HFFc6 (cell line): ENCODE data around the gene LRRTM4. TPM values are rescaled to one million over a fixed set of nuclear protein-coding genes. Genes with fewer than 3 reads are reported as not detected.
"Not testable (repeated sequence)": the region's sequence is repeated elsewhere in the genome, so short reads cannot be mapped to it uniquely, and the experiment has no call there.

ENCODE experiments used
- DNase-seq: peaks from one replicate; pipeline ENCODE4 v3.0.0-alpha.2; 2018
- H3K27ac Mint-ChIP-seq: 2 replicates; pipeline ENCODE4 v1.8.0; 2020; ENCODE audit warnings: mild to moderate bottlenecking, mixed read lengths
- H3K27me3 Mint-ChIP-seq: 2 replicates; pipeline ENCODE4 v1.8.0; 2021; ENCODE audit warnings: mild to moderate bottlenecking, moderate library complexity, mixed read lengths; ENCODE audit not compliant: insufficient read depth
- H3K36me3 Mint-ChIP-seq: 2 replicates; pipeline ENCODE4 v1.8.0; 2021; ENCODE audit warnings: low read depth, mixed read lengths
- H3K4me1 Mint-ChIP-seq: 2 replicates; pipeline ENCODE4 v1.8.0; 2020; ENCODE audit warnings: low read depth, mixed read lengths
- H3K4me3 Mint-ChIP-seq: 2 replicates; pipeline ENCODE4 v1.8.0; 2020; ENCODE audit warnings: mild to moderate bottlenecking, moderate library complexity, mixed read lengths
- H3K9me3 Mint-ChIP-seq: 2 replicates; pipeline ENCODE4 v1.8.0; 2020; ENCODE audit warnings: mild to moderate bottlenecking, mixed read lengths
- total RNA-seq, 6 experiments: library from RNA; stranded (reverse); fragmentation: NEBNext Ultra II Directional; extraction: Animal tissue kit (Norgen Biotek cat#: 25700); gene quantifications; 2 replicates in 1 of 6; 3 replicates in 5 of 6; pipeline ENCODE4 v1.2.3, GENCODE V29; 2021
- TF ChIP-seq, protein P1 (sequence below): fragments of 200-600 bp; sonication (generic); IDR thresholded peaks from 2 replicates; pipeline ENCODE4 v1.5.0; 2021; ENCODE audit warnings: antibody characterized with exemption, mild to moderate bottlenecking

Gene LRRTM4
- total RNA-seq, 6 experiments from 2014 or later: not detected

DNA sequence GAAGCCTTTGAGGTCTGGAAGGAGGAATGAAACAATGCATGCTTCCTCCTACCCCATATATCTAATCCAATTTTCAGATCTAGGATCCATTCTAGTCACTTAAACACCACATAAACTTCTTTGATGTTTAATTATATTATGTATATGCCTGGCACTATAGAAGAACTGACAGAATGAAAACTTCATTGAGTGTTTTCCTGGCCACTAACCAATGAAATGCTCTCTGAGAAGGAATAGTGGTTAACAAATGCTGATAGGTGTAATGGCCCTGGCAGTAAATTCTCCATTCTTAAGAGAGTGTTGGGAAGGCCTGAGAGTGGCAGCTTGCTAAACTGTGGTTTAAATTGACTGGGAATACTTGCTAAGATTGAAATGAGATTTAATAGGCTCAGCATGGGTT is 710.0 kb downstream of the LRRTM4 start:
- Mint-ChIP-seq H3K9me3 (peaks cover 30% of the 10 kb centered on the region), H3K4me1 (no peaks in the 10 kb centered on the region), H3K4me3 (no peak overlapping the region), H3K27me3 (no peaks in the 10 kb centered on the region), H3K36me3 (no peaks in the 10 kb centered on the region), H3K27ac (no peak overlapping the region)
- TF ChIP-seq, protein P1, sequence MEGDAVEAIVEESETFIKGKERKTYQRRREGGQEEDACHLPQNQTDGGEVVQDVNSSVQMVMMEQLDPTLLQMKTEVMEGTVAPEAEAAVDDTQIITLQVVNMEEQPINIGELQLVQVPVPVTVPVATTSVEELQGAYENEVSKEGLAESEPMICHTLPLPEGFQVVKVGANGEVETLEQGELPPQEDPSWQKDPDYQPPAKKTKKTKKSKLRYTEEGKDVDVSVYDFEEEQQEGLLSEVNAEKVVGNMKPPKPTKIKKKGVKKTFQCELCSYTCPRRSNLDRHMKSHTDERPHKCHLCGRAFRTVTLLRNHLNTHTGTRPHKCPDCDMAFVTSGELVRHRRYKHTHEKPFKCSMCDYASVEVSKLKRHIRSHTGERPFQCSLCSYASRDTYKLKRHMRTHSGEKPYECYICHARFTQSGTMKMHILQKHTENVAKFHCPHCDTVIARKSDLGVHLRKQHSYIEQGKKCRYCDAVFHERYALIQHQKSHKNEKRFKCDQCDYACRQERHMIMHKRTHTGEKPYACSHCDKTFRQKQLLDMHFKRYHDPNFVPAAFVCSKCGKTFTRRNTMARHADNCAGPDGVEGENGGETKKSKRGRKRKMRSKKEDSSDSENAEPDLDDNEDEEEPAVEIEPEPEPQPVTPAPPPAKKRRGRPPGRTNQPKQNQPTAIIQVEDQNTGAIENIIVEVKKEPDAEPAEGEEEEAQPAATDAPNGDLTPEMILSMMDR: no peak
- DNase-seq: no peak

DNA sequence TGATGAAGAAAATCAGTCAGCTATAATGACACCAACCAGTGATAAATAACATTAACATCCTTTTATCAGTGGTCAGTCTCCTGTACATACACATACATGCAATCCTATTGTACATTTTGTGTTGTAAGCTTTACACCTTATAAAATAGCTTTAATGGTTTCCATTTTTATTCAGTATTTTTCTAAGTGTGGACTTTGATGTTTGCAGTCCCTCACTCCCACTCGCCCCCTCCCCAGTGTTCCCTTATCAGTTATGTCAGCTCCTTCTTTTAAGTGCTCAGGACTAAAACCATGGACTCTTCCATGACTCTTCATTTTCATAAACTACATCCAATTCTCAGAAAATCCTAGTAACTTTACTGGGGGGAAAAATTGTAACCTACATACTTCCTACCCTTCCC is 713.0 kb downstream of the LRRTM4 start:
- Mint-ChIP-seq H3K4me1 (no peaks in the 10 kb centered on the region), H3K36me3 (no peaks in the 10 kb centered on the region), H3K4me3 (no peak overlapping the region), H3K27me3 (no peaks in the 10 kb centered on the region), H3K27ac (no peak overlapping the region), H3K9me3 (peaks cover 27% of the 10 kb centered on the region)
- DNase-seq: no peak
- TF ChIP-seq, protein P1: no peak

DNA sequence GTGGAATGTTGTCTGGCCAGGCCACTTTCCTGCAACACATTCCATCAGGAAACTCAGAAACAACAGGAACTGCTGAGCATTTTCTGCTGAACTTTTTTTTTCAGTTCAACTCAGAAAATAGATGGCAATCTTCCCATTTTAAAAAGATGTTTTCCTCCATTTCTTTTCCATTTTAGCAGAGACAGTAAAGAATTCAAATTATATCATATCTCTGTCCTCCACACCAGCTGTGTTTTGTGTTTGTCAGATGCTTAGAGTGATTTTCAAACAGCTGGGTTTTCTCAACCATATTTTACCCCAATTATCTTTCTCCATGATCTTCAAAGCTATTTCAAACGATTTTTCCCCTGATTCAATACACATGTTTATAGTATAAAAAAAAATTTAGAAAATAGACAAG is 713.4 kb downstream of the LRRTM4 start:
- TF ChIP-seq, protein P1: no peak
- Mint-ChIP-seq H3K4me3 (no peak overlapping the region), H3K27ac (no peak overlapping the region), H3K4me1 (no peaks in the 10 kb centered on the region), H3K9me3 (peaks cover 27% of the 10 kb centered on the region), H3K36me3 (no peaks in the 10 kb centered on the region), H3K27me3 (no peaks in the 10 kb centered on the region)
- no peak for DNase-seq

DNA sequence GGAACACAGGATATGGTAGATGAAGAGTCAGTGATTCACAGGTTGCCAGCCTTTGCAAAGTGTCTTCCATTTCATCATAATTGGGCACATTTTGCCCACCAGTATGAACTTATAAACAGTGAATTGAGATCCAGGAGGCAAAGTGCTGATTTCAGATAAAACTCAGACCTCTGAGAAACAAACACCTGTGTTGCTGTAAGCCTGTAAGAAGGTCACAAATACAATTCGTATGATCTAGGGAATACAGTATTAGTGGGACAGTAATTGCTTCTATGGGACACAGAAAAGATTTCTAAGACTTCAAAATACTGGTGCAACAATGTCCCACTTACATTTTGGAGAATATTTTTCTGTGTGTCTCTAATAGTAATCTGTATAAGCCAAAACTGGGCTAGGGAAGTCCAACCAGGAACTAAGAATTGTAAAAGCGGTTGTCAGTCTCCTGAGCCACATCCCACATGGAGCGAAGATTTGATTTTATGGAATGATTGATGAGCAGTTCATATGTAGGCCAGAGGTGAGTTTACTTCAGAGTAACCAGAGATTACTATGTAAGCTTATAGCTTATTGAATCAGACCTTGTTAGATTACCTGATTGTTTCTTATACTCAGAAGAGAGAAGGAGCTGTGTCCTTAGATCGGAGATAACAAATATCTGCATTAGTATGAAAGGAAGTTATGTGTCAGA is 728.4 kb downstream of the LRRTM4 start:
- Mint-ChIP-seq H3K27ac (no peak overlapping the region), H3K4me1 (no peaks in the 10 kb centered on the region), H3K36me3 (no peaks in the 10 kb centered on the region), H3K4me3 (no peak overlapping the region), H3K9me3 (peaks cover 50% of the 10 kb centered on the region), H3K27me3 (no peaks in the 10 kb centered on the region)
- TF ChIP-seq, protein P1: no peak
- DNase-seq: no peak

DNA sequence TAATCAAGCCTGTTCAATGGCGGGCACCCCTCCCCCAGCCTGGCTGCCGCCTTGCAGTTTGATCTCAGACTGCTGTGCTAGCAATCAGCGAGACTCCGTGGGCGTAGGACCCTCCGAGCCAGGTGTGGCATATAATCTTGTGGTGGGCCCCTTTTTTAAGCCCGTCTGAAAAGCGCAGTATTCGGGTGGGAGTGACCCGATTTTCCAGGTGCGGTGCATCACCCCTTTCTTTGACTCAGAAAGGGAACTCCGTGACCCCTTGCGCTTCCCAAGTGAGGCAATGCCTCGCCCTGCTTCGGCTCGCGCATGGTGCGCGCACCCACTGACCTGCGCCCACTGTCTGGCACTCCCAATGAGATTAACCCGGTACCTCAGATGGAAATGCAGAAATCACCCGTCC is 740.9 kb downstream of the LRRTM4 start:
- H3K9me3 Mint-ChIP-seq: peaks cover 16% of the 10 kb centered on the region
- H3K36me3 Mint-ChIP-seq, H3K4me3 Mint-ChIP-seq, DNase-seq, H3K4me1 Mint-ChIP-seq, H3K27me3 Mint-ChIP-seq, H3K27ac Mint-ChIP-seq: not testable (repeated sequence)

DNA sequence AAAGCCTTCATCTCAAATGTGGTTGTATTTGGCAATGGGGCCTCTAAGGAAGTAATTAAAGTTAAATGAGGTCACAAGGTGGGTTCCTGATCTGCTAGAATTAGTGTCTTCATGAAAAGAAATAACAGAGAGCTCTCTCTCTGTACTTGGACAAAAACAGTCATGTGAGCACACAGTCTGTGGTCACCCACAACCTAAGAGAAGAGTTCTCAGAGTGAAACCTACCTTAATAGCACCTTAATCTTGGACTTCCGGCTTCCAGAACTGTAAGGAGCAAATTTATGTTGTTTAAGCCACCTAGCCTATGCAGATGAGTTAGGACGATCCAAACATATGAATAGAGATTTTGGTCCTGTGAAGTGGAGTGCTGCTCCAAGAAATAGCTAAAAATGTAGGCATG is 758.9 kb downstream of the LRRTM4 start:
- H3K36me3 Mint-ChIP-seq: no peaks in the 10 kb centered on the region
- H3K27me3 Mint-ChIP-seq: no peaks in the 10 kb centered on the region
- no peak overlapping the region for H3K27ac Mint-ChIP-seq
- TF ChIP-seq, protein P1: no peak
- no peaks in the 10 kb centered on the region for H3K4me1 Mint-ChIP-seq
- DNase-seq: no peak
- H3K4me3 Mint-ChIP-seq: no peak overlapping the region
- H3K9me3 Mint-ChIP-seq: peaks cover 42% of the 10 kb centered on the region
